ENCODE results near the gene TP53.

The TP53 gene

DNA sequence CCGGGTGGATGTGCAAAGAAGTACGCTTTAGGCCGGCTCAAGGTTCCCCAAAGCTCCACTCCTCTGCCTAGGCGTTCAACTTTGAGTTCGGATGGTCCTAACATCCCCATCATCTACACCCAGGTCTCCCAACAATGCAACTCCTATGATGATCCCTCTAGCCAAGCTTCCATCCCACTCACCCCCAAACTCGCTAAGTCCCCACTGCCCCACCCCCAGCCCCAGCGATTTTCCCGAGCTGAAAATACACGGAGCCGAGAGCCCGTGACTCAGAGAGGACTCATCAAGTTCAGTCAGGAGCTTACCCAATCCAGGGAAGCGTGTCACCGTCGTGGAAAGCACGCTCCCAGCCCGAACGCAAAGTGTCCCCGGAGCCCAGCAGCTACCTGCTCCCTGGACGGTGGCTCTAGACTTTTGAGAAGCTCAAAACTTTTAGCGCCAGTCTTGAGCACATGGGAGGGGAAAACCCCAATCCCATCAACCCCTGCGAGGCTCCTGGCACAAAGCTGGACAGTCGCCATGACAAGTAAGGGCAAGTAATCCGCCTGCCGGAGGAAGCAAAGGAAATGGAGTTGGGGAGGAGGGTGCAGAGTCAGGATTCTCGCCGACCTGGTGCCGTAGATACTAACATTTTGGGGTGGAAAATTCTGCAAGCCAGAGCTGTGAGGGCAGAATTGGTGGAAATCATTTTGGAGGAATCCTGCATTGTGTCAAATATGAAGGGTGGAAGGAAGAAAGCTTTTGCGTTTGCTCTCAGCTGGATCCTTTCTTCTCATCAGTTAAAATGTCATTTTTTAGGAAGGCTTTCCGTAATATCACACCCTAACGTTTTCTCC is at the start of gene TP53:
Gene TP53 (minus strand): TSS at position 419 of the 836 bp plus-strand sequence. CDS start 10,896 bp downstream, outside the sequence.
- peak; percentile 91 for DNase-seq

DNA sequence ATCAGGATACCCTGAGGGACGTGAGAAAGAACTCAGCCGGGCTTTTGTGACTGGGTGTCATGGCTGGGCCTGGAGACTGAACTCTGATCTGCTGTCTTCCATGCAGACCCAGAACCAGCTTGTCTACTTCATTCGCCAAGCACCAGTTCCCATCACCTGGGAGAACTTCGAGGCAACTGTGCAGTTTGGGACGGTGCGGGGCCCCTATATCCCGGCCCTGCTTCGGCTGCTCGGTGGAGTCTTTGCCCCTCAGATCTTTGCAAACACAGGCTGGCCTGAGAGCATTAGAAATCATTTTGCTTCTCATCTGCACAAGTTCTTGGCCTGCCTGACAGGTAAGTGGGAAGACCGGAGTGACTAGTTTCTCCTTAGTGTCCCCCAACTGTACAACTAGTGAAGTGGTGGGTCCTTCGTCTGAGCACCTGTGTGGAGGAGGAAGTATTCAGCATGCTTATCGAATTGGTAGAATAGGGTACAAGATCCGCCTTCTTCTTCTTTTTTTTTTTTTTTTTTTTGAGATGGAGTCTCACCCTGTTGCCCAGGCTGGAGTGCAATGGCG is 45.8 kb upstream of the TP53 start:
- no peak for DNase-seq

DNA sequence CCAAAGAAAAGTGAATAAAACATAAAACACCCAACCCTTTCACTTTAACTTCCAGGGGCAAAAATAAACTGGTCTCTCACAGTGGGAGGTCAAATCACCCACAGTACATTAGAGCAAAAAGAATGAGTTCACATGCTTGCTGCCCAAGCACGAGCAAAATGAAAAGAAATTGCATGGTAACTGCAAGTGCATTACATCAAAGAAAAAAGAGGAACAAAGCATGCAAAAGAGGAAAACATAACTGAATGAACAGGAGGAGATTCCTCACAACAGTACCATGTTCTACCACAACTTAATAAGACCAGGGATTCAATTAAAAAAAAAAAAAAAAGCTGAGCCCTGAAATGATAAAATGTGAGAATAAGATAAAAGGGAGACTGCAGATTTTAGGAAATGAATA is 42.5 kb upstream of the TP53 start:
- no peak for DNase-seq

DNA sequence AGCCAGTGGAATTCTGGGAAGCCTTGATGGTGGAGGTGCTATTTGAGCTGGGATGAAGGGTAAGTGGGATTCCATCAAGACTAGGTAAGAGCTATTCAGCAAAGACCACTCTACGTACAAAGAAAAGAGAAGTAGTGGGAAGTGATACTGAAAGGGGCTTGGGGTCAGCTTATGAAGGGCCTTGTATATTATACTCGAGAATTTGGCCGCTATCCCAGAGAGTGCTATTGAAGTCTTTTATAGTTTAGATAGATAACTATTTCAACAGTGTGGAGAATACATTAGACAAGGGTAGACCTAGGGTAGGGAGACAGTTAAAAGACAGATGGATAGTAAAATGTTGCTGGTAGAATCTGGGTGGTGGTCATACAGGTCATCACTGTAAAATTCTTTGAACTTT is 40.6 kb upstream of the TP53 start:
- no peak for DNase-seq

DNA sequence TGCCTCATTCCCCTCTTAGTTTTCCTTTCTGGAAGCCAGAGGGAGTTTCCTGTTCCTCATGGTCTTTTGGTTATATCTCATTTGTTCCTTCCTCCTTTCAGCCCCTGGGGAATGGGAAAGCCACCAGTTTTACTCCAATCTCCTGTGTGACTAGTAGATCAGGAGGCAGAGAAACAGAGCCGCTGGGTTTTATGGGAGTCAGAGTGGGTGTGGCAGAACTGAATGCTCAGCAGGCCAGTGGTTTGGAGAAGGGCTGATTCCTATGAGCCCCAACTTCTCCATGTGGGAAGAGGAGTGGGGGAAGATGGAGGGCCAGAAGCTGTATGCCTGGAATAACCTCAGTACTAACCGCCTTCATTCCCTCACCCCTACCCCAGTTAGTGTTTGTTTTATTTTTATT is 34.3 kb upstream of the TP53 start:
- DNase-seq = no peak

DNA sequence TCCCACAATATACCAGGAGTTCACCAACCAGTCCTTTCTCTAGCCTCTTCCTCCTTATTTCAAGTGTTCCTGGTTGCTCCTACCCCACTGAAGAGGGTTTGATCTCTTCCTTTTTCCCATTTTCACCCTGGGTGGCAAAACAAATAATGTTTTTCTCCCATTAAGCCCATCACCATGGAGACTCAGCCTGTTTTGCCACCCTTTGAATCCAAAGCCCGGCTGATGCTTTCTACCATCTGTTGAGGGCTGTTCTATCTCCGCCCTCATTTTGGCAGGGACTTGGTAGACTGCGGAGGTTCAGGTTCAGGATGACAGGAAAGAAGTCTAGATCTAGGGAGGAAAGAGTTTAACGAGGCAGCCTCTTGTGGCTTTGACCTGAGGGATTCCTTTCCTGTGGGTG is 32.8 kb upstream of the TP53 start:
- DNase-seq = no peak

DNA sequence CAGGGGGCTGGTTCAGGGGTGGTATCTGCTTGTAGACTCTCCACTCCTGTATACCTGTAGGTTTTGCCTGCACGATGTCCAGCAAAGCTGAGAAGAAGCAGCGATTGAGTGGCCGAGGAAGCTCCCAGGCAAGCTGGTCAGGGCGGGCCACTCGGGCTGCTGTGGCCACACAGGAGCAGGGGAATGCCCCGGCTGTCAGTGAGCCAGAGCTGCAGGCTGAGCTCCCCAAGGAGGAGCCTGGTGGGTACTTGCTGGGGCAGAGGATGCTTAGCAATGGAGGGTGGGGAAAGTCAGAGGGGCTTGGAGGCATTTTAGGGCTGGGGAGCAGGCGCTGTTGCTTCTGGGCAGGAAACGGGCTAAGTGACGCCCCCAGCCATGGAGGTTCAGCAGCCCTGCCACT is 32.4 kb upstream of the TP53 start:
- DNase-seq = no peak

DNA sequence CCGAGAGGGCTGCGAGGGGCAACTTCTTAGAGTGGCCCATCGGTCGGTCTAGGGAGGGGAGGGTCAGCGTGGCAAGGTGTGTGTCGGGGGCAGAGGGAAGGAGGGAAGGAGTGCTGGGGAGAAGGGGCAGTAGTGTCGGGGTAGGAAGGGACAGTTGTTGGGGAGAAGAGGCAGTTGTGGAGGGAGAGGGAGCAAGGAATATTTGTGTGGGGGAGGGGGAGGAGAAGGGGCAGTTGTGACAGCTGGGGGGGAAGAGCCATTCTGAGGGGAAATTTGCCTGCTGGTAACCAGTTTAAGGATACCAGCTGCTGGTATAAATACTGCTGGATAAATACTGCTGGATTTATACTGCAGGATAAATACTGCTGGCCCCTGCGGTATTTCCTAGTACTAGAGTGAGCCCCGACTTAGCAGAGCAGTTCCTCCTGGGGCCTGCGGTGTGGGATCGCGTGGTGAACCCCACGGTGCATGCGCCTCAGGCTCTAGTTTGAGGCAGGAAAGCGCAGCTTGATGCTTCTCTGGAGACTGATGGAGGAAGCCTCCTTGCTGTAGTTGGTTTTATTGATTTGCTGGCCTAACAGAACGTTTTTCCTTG is 30.6 kb upstream of the TP53 start:
- DNase-seq = no peak

DNA sequence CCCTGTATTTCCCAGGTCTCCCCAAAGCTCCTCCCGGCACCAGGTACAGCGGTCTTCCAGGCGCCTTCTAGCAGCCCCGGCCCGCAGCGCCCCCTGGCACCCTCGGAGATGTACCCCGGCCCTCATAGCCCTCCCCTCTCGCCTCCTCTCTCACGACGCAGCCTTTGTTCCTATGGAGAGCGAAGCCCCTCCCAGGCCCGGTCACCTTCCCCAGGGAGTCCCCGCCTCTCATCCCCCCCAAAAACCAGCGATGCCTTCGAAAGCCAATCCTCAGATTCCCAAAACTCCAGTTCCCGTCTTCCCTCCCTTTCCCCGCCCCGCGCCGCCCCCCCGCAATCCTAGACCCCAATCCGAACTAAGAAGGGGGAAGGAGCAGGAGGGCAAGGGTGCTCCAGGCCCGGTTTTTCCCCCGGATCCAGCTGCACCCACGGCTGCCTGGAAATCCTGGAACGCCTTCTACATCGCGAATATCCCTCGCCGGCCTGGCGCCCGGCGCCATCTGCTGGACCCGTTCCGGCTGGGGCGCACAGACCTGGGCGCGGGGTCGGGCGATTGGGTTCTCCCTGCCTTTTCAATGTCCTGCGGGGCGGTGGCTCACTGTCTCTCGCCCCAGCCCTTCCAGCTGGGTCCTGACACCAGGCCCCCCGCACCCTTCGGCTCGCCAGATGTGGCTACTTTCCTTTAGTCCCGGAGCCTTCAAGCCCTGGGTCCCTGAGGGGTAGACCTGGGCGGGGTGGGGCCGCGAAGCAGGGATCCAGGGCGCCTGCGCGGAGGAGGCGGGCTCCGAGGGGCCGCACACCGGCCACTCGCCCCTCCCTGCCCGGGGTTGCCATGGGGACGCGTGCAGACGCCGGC is 29.8 kb upstream of the TP53 start, which contains the start of gene DNAH2:
Gene DNAH2 (plus strand): TSS at position 844 of the 855 bp plus-strand sequence. CDS start 1,991 bp downstream, outside the sequence.
- peak; percentile 98 for DNase-seq

DNA sequence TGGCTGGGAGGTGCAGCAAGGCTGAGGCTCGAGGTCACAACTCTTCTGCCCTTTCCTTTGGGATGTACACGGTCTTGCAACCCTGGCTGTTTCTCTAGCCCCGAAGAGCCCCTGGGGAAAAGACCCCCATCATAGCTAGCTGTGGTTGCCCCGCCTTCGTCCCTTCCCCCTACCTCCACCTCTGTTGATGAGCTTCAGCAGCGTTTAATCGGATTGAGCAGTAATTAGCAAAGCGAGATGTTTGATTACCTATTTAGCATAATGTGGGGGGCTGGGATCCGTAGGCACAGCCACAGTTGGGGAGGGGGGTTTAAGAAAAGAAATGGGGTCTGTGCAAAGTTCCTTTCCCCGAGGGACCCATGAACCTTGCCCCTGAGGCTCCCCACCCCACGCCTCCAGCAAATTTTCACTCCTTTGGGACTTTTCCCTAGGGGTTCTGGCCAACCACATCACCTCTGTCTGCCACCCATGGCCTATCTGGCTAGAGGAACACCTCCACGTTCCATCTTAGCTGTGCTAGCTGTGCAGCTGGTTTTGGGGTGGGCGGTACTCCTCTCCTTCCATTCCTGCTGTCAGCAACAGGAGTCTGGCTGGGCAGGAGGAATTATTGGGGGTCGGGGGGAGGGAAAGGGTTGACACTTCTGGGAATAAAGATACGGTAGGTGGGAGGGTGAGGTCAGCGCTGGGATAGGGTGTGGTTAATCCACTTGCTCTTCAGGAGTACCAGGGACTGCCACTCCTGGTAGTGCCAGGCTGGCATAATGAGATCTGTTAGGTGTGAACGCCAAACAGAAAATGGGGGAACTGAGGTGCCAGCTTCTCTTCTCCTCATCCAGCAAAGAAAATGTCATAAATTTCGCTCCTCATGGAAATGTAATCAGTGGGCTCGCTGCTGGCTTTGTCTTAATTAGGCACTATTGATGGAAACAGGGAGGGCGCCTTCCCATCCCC is 28.9 kb upstream of the TP53 start:
- no peak for DNase-seq

DNA sequence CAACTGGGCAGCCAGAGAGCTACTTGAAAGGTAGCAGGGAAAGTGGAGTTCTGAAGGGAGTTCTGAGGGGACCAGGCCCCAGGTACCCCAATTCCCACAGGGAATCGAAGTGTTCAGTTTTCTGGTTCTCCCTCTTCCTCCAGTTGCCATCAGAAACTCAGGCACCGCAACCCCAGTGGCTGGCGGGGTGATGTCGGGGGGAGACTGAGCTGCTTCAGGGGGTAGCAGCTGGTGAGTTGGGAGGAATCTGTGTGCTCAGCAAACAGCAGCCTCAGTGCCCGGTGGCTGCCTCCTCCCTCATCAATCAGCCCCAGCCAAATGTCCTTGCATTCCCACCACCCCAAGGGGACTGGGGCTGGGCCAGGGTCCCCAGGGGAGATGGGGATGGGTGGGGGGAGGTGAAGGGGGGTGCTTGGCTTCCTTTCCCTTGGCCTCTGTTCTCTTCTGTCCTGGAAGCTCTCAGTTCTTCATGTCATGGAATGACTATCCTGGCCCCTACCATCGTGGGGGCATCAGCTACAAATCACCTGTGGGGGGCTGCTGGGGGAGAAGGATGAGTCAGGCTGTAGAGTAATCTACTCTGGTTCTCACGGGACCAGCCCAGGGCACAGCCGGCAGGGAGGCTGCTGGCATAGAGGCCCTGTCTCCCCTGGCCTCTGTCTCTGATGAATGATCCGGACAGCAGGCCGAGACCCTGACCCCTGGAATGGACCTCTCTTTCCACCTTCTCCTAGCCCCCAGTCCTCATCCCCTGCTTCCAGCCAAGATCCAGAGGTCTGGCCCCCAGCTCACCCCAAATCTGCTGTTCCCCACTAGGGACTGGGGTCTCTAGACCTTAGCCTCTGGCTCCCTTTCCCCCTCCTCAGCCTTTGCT is 27.7 kb upstream of the TP53 start:
- no peak for DNase-seq

DNA sequence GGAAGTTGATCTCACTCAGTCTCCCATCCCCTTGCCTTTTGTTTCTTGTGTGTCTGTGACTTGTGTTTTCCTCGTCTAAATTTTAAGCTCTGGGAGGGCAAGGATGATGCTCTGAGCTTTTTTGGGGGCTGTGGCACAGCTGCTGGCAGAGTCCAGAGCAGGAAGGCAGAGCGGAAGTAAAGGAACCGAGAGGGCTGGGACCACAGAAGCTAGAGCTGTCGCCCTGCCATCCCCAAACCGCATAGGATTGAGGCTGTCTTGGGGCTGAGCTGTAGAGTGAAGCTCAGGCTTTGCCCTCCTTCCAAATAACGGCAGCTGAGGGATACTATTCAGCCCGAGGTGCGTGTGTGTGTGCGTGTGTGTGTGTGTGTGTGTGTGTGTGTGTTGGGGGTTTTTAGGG is 26.5 kb upstream of the TP53 start:
- no peak for DNase-seq

DNA sequence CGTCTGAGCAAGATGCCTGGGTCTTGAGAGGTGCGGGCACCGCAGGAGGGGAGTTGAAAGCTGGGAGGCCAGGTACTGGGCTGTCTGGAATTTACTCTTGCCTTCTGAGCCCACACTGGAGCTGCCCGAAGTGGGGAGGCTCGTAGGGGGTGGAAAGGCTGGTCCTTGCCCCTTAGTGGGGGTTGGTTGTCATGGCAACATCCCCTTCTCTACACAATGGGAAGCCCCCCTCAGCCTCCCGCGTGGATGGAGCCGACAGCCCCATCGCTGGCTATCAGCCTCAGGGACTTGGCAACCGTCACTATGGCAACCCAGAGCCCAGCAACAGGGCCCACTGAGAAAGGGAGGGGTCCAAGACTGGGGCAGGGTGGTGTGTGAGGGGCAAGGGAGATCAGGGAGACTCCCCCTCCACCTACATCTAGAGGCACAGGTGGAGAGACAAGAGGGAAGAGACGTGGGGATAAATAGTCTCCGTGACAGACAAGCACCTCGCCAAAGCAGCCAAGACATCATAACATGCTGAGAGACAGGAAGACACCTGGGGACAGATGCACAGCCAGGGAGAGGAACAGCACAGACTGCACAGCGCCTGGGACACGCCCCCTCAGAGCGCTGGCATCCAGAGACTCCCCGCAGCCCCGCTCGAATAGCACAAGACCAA is 25.0 kb upstream of the TP53 start:
- DNase-seq = peak; percentile 31

DNA sequence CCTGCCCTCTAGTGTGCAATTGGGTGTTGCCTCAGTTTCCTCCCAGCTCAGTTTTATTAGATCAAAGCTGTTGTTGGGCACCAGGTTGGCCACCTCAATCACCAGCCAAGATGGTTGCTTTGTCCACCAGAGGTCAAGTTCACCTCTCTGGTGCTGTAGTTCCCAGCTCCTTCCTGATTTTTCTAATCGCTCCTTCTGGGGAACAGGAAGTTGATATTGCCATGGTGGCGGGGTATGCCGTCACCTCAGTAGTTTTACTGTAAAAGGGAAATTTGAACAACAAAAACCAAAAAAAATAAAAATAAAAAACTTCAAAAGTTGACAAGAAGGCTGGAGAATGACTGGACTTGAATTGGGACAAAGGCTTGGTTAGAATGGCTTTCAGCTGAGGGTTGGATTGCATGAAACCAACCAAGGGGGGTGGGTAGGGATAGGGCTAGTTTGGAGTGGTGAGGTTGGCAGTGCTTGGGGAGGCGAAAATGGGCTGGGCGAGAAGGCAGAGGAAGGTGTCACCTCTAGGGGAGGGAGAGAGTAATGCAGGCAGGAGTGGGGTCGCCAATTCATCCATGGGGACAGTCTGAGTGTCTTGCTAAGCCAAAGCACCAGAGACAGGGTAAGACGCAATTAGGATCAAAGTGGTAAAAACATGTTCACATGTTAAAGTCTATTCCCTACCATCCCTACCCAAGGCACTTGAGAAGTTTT is 23.9 kb upstream of the TP53 start:
- DNase-seq = no peak

DNA sequence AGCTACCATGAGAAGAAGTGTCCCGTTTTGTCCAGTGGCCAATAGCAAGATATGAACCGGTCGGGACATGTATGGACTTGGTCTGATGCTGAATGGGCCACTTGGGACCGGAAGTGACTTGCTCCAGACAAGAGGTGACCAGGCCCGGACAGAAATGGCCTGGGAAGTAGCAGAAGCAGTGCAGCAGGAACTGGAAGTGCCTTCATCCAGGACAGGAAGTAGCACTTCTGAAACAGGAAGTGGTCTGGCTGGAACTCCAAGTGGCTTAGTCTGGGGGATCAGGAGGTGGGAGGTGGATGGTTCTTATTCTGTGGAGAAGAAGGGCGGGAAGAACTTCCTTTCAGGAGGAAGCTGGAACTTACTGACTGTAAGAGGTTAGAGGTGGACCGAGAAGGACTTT is 23.0 kb upstream of the TP53 start:
- DNase-seq = no peak

DNA sequence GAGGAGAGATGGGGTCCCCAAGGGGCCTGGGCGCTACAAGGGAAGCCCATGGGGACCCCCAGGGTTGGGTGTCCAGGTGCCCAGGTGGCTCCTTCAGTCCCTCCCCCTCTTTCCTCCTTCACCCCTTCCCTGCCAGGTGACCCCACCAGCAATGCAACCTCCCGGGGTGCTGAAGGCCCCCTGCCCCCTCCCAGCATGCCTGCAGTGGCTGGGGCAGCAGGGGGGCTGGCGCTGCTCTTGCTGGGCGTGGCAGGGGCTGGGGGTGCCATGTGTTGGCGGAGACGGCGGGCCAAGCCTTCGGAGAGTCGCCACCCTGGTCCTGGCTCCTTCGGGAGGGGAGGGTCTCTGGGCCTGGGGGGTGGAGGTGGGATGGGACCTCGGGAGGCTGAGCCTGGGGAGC is 21.7 kb upstream of the TP53 start:
- DNase-seq = no peak

DNA sequence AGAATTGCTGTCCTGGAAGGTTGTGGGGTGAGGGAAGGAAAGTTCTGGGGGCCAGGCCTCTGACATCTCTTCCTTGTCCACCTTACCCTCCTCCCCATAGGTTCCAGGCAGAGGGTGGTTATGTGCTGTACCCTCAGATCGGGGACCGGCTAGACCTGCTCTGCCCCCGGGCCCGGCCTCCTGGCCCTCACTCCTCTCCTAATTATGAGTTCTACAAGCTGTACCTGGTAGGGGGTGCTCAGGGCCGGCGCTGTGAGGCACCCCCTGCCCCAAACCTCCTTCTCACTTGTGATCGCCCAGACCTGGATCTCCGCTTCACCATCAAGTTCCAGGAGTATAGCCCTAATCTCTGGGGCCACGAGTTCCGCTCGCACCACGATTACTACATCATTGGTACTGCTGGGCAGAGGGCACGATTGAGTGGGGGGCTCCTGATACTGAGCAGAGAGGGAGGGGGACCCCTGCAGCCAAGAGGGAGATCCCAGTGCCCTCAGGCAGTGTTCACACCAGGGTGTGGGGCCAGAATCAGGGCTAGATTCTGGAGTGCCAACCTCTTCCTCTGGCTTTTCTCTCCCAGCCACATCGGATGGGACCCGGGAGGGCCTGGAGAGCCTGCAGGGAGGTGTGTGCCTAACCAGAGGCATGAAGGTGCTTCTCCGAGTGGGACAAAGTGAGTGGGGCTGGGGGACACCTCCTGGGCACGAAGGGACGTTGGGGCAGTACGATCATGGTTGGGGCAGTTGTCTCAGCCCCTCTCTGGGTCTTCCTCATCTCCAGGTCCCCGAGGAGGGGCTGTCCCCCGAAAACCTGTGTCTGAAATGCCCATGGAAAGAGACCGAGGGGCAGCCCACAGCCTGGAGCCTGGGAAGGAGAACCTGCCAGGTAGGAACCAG is 20.8 kb upstream of the TP53 start:
- no peak for DNase-seq

DNA sequence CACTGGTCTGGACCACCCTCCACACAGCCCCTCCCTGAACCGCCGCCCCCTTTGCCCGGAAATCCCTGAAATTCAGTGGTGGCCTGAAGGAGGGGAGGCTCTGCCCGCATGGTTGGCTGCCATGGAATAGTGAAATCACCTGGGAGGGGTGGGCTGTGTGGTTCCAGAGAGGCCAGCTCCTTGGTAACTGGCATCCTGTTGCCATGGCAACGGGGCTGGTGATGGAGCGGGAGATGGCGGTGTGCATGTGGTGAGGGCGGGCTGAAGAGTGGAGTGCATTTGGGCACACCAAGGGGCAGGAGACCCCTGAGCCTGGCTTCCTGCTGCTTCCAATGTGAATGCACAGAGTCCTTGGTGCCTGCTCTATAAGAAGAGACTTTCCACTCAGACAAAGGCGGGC is 20.2 kb upstream of the TP53 start:
- peak; percentile 10 for DNase-seq
